Adrenal gland (tissue), 5 donors: ENCODE measurements around the gene MOK.

Experiments used
- POLR2A ChIP-seq, 2 donors: fragments of 450-650 bp; IDR thresholded peaks; one replicate each; pipeline ENCODE4 v1.6.1; 2017; ENCODE audit warnings: antibody characterized with exemption in 2 of 2, mild to moderate bottlenecking in 2 of 2, moderate library complexity in 1 of 2
- TF ChIP-seq, protein P1 (sequence below), 6 experiments: fragments of 450-650 bp in 4 of 6; fragments of 200-600 bp in 2 of 6; sonication (generic) in 1 of 6; IDR thresholded peaks; 1 replicate in 5 of 6; 2 replicates in 1 of 6; pipeline versions ENCODE4 v1.5.1 to v1.8.0; 2016 to 2021; ENCODE audit warnings: antibody characterized with exemption in 6 of 6, mild to moderate bottlenecking in 2 of 6, moderate library complexity in 1 of 6
- donor health status: DM: no; HTN: no; CAD: no.

DNA sequence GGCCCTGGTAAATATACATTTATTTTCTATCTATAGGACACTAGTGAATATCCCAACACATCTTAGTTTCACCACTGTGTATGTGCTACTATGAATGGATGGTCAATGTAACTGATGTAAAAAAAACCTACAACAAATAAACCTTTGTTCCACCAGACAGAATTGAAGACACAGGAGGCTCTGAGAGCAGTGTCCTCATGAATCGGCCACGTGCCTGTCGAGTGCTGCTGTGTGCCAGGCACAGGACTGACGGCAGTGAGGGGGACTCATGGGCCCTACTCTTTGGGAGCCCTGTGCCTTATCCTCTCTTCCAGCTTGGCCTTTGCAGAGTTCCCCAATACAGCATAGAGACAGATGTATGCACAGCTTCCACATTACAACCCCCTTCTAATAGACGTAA, 39.5 kb upstream of the MOK start:
- TF ChIP-seq, protein P1, sequence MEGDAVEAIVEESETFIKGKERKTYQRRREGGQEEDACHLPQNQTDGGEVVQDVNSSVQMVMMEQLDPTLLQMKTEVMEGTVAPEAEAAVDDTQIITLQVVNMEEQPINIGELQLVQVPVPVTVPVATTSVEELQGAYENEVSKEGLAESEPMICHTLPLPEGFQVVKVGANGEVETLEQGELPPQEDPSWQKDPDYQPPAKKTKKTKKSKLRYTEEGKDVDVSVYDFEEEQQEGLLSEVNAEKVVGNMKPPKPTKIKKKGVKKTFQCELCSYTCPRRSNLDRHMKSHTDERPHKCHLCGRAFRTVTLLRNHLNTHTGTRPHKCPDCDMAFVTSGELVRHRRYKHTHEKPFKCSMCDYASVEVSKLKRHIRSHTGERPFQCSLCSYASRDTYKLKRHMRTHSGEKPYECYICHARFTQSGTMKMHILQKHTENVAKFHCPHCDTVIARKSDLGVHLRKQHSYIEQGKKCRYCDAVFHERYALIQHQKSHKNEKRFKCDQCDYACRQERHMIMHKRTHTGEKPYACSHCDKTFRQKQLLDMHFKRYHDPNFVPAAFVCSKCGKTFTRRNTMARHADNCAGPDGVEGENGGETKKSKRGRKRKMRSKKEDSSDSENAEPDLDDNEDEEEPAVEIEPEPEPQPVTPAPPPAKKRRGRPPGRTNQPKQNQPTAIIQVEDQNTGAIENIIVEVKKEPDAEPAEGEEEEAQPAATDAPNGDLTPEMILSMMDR (IDR thresholded peaks at IDR 0.05), result no peak
- no peak for TF ChIP-seq POLR2A (IDR thresholded peaks at IDR 0.05)
